H1 (cell line): ENCODE data around the gene JAG2. TPM values are rescaled to one million over a fixed set of nuclear protein-coding genes. Genes with fewer than 3 reads are reported as not detected.

Source experiments
- CTCF ChIA-PET: fragments of 300-600 bp; sonication (Branson Sonifier 250); formaldehyde crosslinking; loops from one replicate; lab custom pipeline; 2021; ENCODE audit not compliant: partially characterized antibody; lab: Charles Lee
- POLR2A ChIA-PET: fragments of 300-600 bp; sonication (Branson Sonifier 250); formaldehyde crosslinking; loops from one replicate; lab custom pipeline; 2021; ENCODE audit warnings: inconsistent platforms; ENCODE audit not compliant: partially characterized antibody; lab: Charles Lee
- DNase-seq, 2 experiments: peaks; one replicate each; pipeline versions ENCODE4 v3.0.0 to v3.0.0-alpha.2; 2010 to 2022; ENCODE audit warnings: low spot score in 2 of 2, low read depth in 1 of 2, mixed read lengths in 1 of 2
- FAIRE-seq: peaks from 2 replicates; lab custom pipeline; 2011; peaks lifted over from hg19 to GRCh38; lab: Jason Lieb, UNC
- H2AFZ ChIP-seq: 2 replicates; pipeline ENCODE4 v1.8.1; 2012; ENCODE audit warnings: low read length, inconsistent platforms
- H2AK5ac ChIP-seq: 2 replicates; pipeline ENCODE4 v1.6.1; 2013; ENCODE audit warnings: low read depth, low read length
- H2BK120ac ChIP-seq: replicated peaks from 2 replicates; pipeline ENCODE3; 2013; ENCODE audit warnings: low read depth, low read length, inconsistent platforms
- H2BK12ac ChIP-seq: 2 replicates; pipeline ENCODE4 v1.6.1; 2013; ENCODE audit warnings: low read depth, low read length
- H2BK15ac ChIP-seq: 2 replicates; pipeline ENCODE4 v1.6.1; 2013; ENCODE audit warnings: low read length
- H2BK20ac ChIP-seq: 2 replicates; pipeline ENCODE4 v1.6.1; 2013; ENCODE audit warnings: low read length
- H2BK5ac ChIP-seq: 2 replicates; pipeline ENCODE4 v1.6.1; 2013; ENCODE audit warnings: low read depth, low read length
- H3K14ac ChIP-seq: 2 replicates; pipeline ENCODE4 v1.6.1; 2013; ENCODE audit warnings: inconsistent platforms; ENCODE audit not compliant: insufficient read length
- H3K18ac ChIP-seq: 2 replicates; pipeline ENCODE4 v1.6.1; 2013; ENCODE audit warnings: low read length; ENCODE audit errors: extremely low read depth
- H3K23ac ChIP-seq: 2 replicates; pipeline ENCODE4 v1.6.1; 2013; ENCODE audit warnings: inconsistent platforms; ENCODE audit not compliant: insufficient read length
- H3K23me2 ChIP-seq: 2 replicates; pipeline ENCODE4 v1.6.1; 2013; ENCODE audit warnings: low read depth, low read length
- H3K27ac ChIP-seq: 2 replicates; pipeline ENCODE4 v1.6.1; 2011; ENCODE audit warnings: low read depth, low read length, inconsistent platforms
- H3K27me3 ChIP-seq, 4 experiments: replicated peaks in 1 of 4; 1 replicate in 1 of 4; 2 replicates in 3 of 4; pipeline versions ENCODE4 v1.6.1 to v1.8.1; 2011 to 2013; ENCODE audit warnings: low read length in 3 of 4, mild to moderate bottlenecking in 3 of 4, inconsistent platforms in 2 of 4, mixed read lengths in 2 of 4, moderate library complexity in 1 of 4; ENCODE audit not compliant: control insufficient read depth in 3 of 4, insufficient read depth in 3 of 4; ENCODE audit errors: extremely low read depth in 1 of 4
- H3K36me3 ChIP-seq, 4 experiments: 2 replicates each; pipeline versions ENCODE4 v1.6.1 to v1.8.1; 2011 to 2013; ENCODE audit warnings: mild to moderate bottlenecking in 4 of 4, low read length in 3 of 4, moderate library complexity in 2 of 4, control low read depth in 1 of 4, inconsistent platforms in 1 of 4; ENCODE audit not compliant: insufficient read depth in 4 of 4, control insufficient read depth in 2 of 4
- H3K4ac ChIP-seq: replicated peaks from 2 replicates; pipeline ENCODE3; 2013; ENCODE audit warnings: low read length, low read depth, mixed read lengths, inconsistent platforms; ENCODE audit not compliant: insufficient read length
- H3K4me1 ChIP-seq, 4 experiments: replicated peaks in 1 of 4; 1 replicate in 1 of 4; 2 replicates in 3 of 4; pipeline versions ENCODE4 v1.6.1 to v1.8.1; 2011 to 2013; ENCODE audit warnings: low read length in 3 of 4, inconsistent platforms in 2 of 4, mixed read lengths in 1 of 4; ENCODE audit not compliant: insufficient read depth in 4 of 4, control insufficient read depth in 3 of 4
- H3K4me2 ChIP-seq, 2 experiments: 2 replicates each; pipeline versions ENCODE4 v1.6.1 to v1.8.1; 2011 to 2013; ENCODE audit warnings: low read depth in 2 of 2, low read length in 2 of 2, control low read depth in 1 of 2, inconsistent platforms in 1 of 2, mild to moderate bottlenecking in 1 of 2; ENCODE audit not compliant: insufficient read depth in 1 of 2
- H3K4me3 ChIP-seq, 4 experiments: fragments of 200-600, 300-600 bp in 1 of 4; sonication (generic), shearing (Covaris generic), sonication (Bioruptor Twin) in 1 of 4; 2 replicates each; pipeline versions ENCODE4 v1.5.1 to v1.8.1; 2011 to 2016; ENCODE audit warnings: low read length in 4 of 4, low read depth in 3 of 4, control low read depth in 2 of 4, inconsistent platforms in 2 of 4, mild to moderate bottlenecking in 2 of 4, mixed read lengths in 1 of 4, moderate library complexity in 1 of 4; ENCODE audit not compliant: insufficient read depth in 2 of 4; ENCODE audit errors: extremely low read depth in 1 of 4
- H3K56ac ChIP-seq: replicated peaks from 2 replicates; pipeline ENCODE3; 2013; ENCODE audit warnings: low read depth, mild to moderate bottlenecking, mixed read lengths, low read length, inconsistent platforms; ENCODE audit not compliant: insufficient read length
- H3K79me1 ChIP-seq: 2 replicates; pipeline ENCODE4 v1.6.1; 2013; ENCODE audit warnings: low read depth, low read length, control low read depth
- H3K79me2 ChIP-seq, 2 experiments: 2 replicates each; pipeline versions ENCODE4 v1.6.1 to v1.8.1; 2012 to 2013; ENCODE audit warnings: low read length in 2 of 2, mild to moderate bottlenecking in 2 of 2, inconsistent platforms in 1 of 2; ENCODE audit not compliant: insufficient read depth in 2 of 2, control insufficient read depth in 1 of 2
- H3K9ac ChIP-seq, 4 experiments: replicated peaks in 1 of 4; 1 replicate in 1 of 4; 2 replicates in 3 of 4; pipeline versions ENCODE4 v1.6.1 to v1.8.1; 2011 to 2013; ENCODE audit warnings: low read depth in 3 of 4, low read length in 3 of 4, control low read depth in 2 of 4, mild to moderate bottlenecking in 2 of 4, moderate library complexity in 2 of 4, inconsistent platforms in 1 of 4; ENCODE audit errors: extremely low read depth in 1 of 4
- H3K9me3 ChIP-seq, 2 experiments: 2 replicates each; pipeline versions ENCODE4 v1.6.1 to v1.8.1; 2012 to 2013; ENCODE audit warnings: mild to moderate bottlenecking in 2 of 2, moderate library complexity in 2 of 2, control low read depth in 1 of 2, inconsistent platforms in 1 of 2, low read depth in 1 of 2, low read length in 1 of 2, mixed read lengths in 1 of 2; ENCODE audit not compliant: insufficient read depth in 2 of 2
- H4K20me1 ChIP-seq, 2 experiments: replicated peaks in 1 of 2; 2 replicates each; pipeline versions ENCODE3 to v1.8.1; 2011 to 2013; ENCODE audit warnings: inconsistent platforms in 2 of 2, low read length in 2 of 2, mild to moderate bottlenecking in 1 of 2; ENCODE audit not compliant: insufficient read depth in 2 of 2, control insufficient read depth in 1 of 2
- H4K5ac ChIP-seq: 2 replicates; pipeline ENCODE4 v1.6.1; 2013; ENCODE audit warnings: low read length, low read depth, mixed read lengths, inconsistent platforms; ENCODE audit not compliant: insufficient read length
- H4K8ac ChIP-seq: 2 replicates; pipeline ENCODE4 v1.8.0; 2013; ENCODE audit warnings: mild to moderate bottlenecking, moderate library complexity, low read length, inconsistent platforms; ENCODE audit not compliant: insufficient read depth; ENCODE audit errors: extremely low read depth
- H4K91ac ChIP-seq: replicated peaks from 2 replicates; pipeline ENCODE3; 2013; ENCODE audit warnings: low read length, mixed read lengths, inconsistent platforms; ENCODE audit not compliant: insufficient read length
- BACH1 ChIP-seq: IDR thresholded peaks from 2 replicates; pipeline ENCODE4 v1.6.1; 2012; ENCODE audit warnings: low read length, improper control_type of control experiment
- GTF2F1 ChIP-seq: IDR thresholded peaks from 2 replicates; pipeline ENCODE4 v1.6.1; 2012; ENCODE audit warnings: low read depth, low read length, improper control_type of control experiment, borderline replicate concordance
- JUND ChIP-seq: IDR thresholded peaks from 2 replicates; pipeline ENCODE4 v1.6.1; 2011; ENCODE audit warnings: mild to moderate bottlenecking, improper control_type of control experiment, low read length
- KDM5A ChIP-seq: fragments of 200-600 bp; IDR thresholded peaks from 2 replicates; pipeline ENCODE4 v1.7.1; 2012; ENCODE audit warnings: mild to moderate bottlenecking, low read length, inconsistent platforms, mixed read lengths
- MAX ChIP-seq: IDR thresholded peaks from 2 replicates; pipeline ENCODE4 v1.6.1; 2012; ENCODE audit warnings: inconsistent platforms
- PHF8 ChIP-seq: fragments of 200-600 bp; sonication (generic); conservative IDR thresholded peaks from 2 replicates; pipeline ENCODE4 v1.7.1; 2012; ENCODE audit warnings: low read depth, mild to moderate bottlenecking, inconsistent platforms, low read length, moderate library complexity
- RFX5 ChIP-seq: IDR thresholded peaks from 2 replicates; pipeline ENCODE4 v1.6.1; 2011; ENCODE audit warnings: low read depth, low read length, improper control_type of control experiment, borderline replicate concordance
- SAP30 ChIP-seq: fragments of 300-600 bp; sonication (generic); IDR thresholded peaks from 2 replicates; pipeline ENCODE4 v1.7.1; 2012; ENCODE audit warnings: low read length, moderate library complexity, mild to moderate bottlenecking, inconsistent platforms; ENCODE audit not compliant: insufficient read depth, insufficient replicate concordance
- WGBS, 2 experiments: shearing (Covaris generic) in 1 of 2; methylation state at CpG; one replicate each; pipeline versions ENCODE4 v1.1.6 to v1.1.7; 2013 to 2015; ENCODE audit warnings: low lambda C conversion rate in 2 of 2, mixed read lengths in 2 of 2, inconsistent platforms in 1 of 2, low coverage in 1 of 2, missing lambda C conversion rate in 1 of 2; ENCODE audit not compliant: insufficient replicate concordance in 2 of 2, insufficient coverage in 1 of 2, insufficient read length in 1 of 2; ENCODE audit errors: extremely low coverage in 1 of 2, missing lambda C conversion rate in 1 of 2; 5-methylcytosine and 5-hydroxymethylcytosine counted together
- polyA plus RNA-seq, 7 experiments: library from polyadenylated mRNA; depleted of rRNA in 3 of 7; stranded (reverse) in 5 of 7; unstranded in 2 of 7; fragments of >200 nt in 5 of 7; fragments of 200-250 nt in 2 of 7; gene quantifications; 1 replicate in 5 of 7; 2 replicates in 1 of 7; 4 replicates in 1 of 7; pipeline versions ENCODE4 v1.2.1 to v1.2.3, GENCODE V29; 2011 to 2013; ENCODE audit warnings: missing spikeins in 2 of 7, mixed read lengths in 2 of 7
- total RNA-seq: library from RNA; stranded (reverse); fragmentation: NEBNext Ultra II Directional; extraction: Animal tissue kit (Norgen Biotek cat#: 25700); gene quantifications from 2 replicates; pipeline ENCODE4 v1.2.1, GENCODE V29; 2021

JAG2 gene
- total and polyA plus RNA-seq, 2 of the 8 experiments (the other 6 are each of a cell fraction or from before 2014, with no cell fraction given) = 2.8 to 6.2 TPM

GRCh38 chr14:105135700-105136395, 32.7 kb downstream of the JAG2 start:
- H2BK12ac ChIP-seq = no peak overlapping the region
- H3K79me1 ChIP-seq = no peaks in the 10 kb centered on the region
- H4K91ac ChIP-seq = no peak overlapping the region
- no peak overlapping the region for H2BK5ac ChIP-seq
- peaks cover 0 to 9% (median 0%) of the 10 kb centered on the region in 4 experiments; a peak in 3 of 7 replicates for H3K4me1 ChIP-seq
- H3K9me3 ChIP-seq = peaks cover 7 to 12% of the 10 kb centered on the region in 2 experiments
- no peak overlapping the region for H3K56ac ChIP-seq
- no peak overlapping the region for H3K4me3 ChIP-seq
- H4K5ac ChIP-seq = no peak overlapping the region
- H3K36me3 ChIP-seq = no peaks in the 10 kb centered on the region; a peak in 1 of 8 replicates
- no peak overlapping the region for H3K9ac ChIP-seq
- TF ChIP-seq BACH1 (no peak), RFX5 (no peak), SAP30 (no peak), JUND (no peak), PHF8 (no peak), GTF2F1 (no peak), KDM5A (no peak), MAX (no peak)
- TF ChIP-seq, all 59 proteins: peak for 0
- Histone ChIP-seq H2AK5ac (no peak overlapping the region), H3K27me3 (no peaks in the 10 kb centered on the region), H4K20me1 (no peaks in the 10 kb centered on the region), H3K27ac (no peak overlapping the region), H3K79me2 (no peaks in the 10 kb centered on the region), H3K18ac (no peak overlapping the region), H3K23me2 (no peaks in the 10 kb centered on the region), H3K23ac (no peak overlapping the region), H2BK15ac (no peak overlapping the region), H2AFZ (no peak overlapping the region), H3K14ac (no peak overlapping the region), H4K8ac (no peak overlapping the region), H2BK120ac (no peak overlapping the region), H3K4me2 (no peak overlapping the region), H3K4ac (no peak overlapping the region), H2BK20ac (no peak overlapping the region)
- 88% methylated on average over 14 of the region's 14 CpGs; no CpG with 5 or more reads in 1 of the 2 experiments for WGBS, 2 experiments
- FAIRE-seq (no peak), DNase-seq (no peak)
- CTCF ChIA-PET = interaction anchor here (0.7 to 2.1 kb wide), 5 partner anchors 9 to 216 kb away, joined by 3 to 8 read pairs (median 3); no protein-coding TSS in a partner anchor
- POLR2A ChIA-PET = no interaction called here
